WTC11 (cell line): ENCODE results near the gene TNIK.

Experiments
- ETV6 ChIP-seq: sonication (generic); formaldehyde crosslinking; IDR thresholded peaks from 2 replicates; pipeline ENCODE4 v1.8.1; 2022; ENCODE audit warnings: mild to moderate bottlenecking, missing genetic modification reagents
- MXD4 ChIP-seq: fragments of 250-450 bp; sonication (Bioruptor Pico); IDR thresholded peaks from 2 replicates; pipeline ENCODE4 v1.8.0; 2021; ENCODE audit warnings: mild to moderate bottlenecking, moderate library complexity, borderline replicate concordance
- MYBL2 ChIP-seq: sonication (generic); formaldehyde crosslinking; IDR thresholded peaks from 2 replicates; pipeline ENCODE4 v1.8.1; 2023; ENCODE audit warnings: mild to moderate bottlenecking, moderate library complexity, missing genetic modification reagents
- NFE2L1 ChIP-seq: sonication (generic); formaldehyde crosslinking; IDR thresholded peaks from 2 replicates; pipeline ENCODE4 v1.8.1; 2023; ENCODE audit warnings: missing genetic modification reagents
- NR3C1 ChIP-seq: sonication (generic); formaldehyde crosslinking; conservative IDR thresholded peaks from 2 replicates; pipeline ENCODE4 v1.8.1; 2023; ENCODE audit warnings: low read depth, mild to moderate bottlenecking, missing genetic modification reagents
- RELA ChIP-seq: sonication (generic); formaldehyde crosslinking; IDR thresholded peaks from 2 replicates; pipeline ENCODE4 v1.8.1; 2022; ENCODE audit warnings: missing genetic modification reagents, mild to moderate bottlenecking, borderline replicate concordance
- ZNF138 ChIP-seq: sonication (generic); formaldehyde crosslinking; conservative IDR thresholded peaks from 2 replicates; pipeline ENCODE4 v1.8.1; 2022; ENCODE audit warnings: mild to moderate bottlenecking, moderate library complexity, missing genetic modification reagents
- TF ChIP-seq, protein P1 (sequence below): fragments of 200-600 bp; IDR thresholded peaks from 2 replicates; pipeline ENCODE4 v1.8.0; 2022; ENCODE audit warnings: antibody characterized with exemption
- TF ChIP-seq, protein P2 (sequence below): sonication (generic); formaldehyde crosslinking; IDR thresholded peaks from 2 replicates; pipeline ENCODE4 v1.8.1; 2023; ENCODE audit warnings: mild to moderate bottlenecking, missing genetic modification reagents, borderline replicate concordance
- TF ChIP-seq, protein P3 (sequence below): sonication (generic); formaldehyde crosslinking; IDR thresholded peaks from 2 replicates; pipeline ENCODE4 v1.8.1; 2023; ENCODE audit warnings: mild to moderate bottlenecking, missing genetic modification reagents
- TF ChIP-seq, protein P4 (sequence below): sonication (generic); formaldehyde crosslinking; IDR thresholded peaks from 2 replicates; pipeline ENCODE4 v1.8.0; 2022; ENCODE audit warnings: mild to moderate bottlenecking, missing genetic modification reagents

DNA sequence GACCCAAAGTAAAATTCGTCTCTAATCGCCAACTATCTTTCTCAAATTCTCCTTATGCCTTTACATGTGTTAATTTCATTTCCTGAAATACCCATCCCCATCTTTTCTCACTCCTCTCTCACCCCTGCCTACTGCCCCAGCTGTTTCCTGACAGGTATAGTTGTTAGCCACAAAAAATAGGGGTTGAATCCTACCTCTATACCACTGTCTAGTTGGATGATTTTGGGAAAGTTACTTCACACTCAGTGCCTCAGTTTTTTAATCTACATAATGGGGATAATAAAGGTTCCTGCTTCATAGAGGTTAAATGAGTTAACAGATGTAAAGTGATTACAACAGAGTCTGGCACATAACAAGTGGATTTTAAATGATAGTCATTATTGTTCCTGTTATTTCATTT is 189.7 kb downstream of the TNIK start:
- TF ChIP-seq, protein P1, sequence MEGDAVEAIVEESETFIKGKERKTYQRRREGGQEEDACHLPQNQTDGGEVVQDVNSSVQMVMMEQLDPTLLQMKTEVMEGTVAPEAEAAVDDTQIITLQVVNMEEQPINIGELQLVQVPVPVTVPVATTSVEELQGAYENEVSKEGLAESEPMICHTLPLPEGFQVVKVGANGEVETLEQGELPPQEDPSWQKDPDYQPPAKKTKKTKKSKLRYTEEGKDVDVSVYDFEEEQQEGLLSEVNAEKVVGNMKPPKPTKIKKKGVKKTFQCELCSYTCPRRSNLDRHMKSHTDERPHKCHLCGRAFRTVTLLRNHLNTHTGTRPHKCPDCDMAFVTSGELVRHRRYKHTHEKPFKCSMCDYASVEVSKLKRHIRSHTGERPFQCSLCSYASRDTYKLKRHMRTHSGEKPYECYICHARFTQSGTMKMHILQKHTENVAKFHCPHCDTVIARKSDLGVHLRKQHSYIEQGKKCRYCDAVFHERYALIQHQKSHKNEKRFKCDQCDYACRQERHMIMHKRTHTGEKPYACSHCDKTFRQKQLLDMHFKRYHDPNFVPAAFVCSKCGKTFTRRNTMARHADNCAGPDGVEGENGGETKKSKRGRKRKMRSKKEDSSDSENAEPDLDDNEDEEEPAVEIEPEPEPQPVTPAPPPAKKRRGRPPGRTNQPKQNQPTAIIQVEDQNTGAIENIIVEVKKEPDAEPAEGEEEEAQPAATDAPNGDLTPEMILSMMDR = no peak
- no peak for TF ChIP-seq NR3C1 (CRISPR knock-in tag)
- TF ChIP-seq NFE2L1 = no peak
- TF ChIP-seq MXD4 (CRISPR knock-in tag) = no peak
- no peak for TF ChIP-seq ZNF138 (CRISPR knock-in tag)
- no peak for TF ChIP-seq MYBL2 (CRISPR knock-in tag)
- TF ChIP-seq, protein P2, sequence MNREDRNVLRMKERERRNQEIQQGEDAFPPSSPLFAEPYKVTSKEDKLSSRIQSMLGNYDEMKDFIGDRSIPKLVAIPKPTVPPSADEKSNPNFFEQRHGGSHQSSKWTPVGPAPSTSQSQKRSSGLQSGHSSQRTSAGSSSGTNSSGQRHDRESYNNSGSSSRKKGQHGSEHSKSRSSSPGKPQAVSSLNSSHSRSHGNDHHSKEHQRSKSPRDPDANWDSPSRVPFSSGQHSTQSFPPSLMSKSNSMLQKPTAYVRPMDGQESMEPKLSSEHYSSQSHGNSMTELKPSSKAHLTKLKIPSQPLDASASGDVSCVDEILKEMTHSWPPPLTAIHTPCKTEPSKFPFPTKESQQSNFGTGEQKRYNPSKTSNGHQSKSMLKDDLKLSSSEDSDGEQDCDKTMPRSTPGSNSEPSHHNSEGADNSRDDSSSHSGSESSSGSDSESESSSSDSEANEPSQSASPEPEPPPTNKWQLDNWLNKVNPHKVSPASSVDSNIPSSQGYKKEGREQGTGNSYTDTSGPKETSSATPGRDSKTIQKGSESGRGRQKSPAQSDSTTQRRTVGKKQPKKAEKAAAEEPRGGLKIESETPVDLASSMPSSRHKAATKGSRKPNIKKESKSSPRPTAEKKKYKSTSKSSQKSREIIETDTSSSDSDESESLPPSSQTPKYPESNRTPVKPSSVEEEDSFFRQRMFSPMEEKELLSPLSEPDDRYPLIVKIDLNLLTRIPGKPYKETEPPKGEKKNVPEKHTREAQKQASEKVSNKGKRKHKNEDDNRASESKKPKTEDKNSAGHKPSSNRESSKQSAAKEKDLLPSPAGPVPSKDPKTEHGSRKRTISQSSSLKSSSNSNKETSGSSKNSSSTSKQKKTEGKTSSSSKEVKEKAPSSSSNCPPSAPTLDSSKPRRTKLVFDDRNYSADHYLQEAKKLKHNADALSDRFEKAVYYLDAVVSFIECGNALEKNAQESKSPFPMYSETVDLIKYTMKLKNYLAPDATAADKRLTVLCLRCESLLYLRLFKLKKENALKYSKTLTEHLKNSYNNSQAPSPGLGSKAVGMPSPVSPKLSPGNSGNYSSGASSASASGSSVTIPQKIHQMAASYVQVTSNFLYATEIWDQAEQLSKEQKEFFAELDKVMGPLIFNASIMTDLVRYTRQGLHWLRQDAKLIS (CRISPR knock-in tag) = no peak
- no peak for TF ChIP-seq ETV6 (CRISPR knock-in tag)
- TF ChIP-seq, protein P3, sequence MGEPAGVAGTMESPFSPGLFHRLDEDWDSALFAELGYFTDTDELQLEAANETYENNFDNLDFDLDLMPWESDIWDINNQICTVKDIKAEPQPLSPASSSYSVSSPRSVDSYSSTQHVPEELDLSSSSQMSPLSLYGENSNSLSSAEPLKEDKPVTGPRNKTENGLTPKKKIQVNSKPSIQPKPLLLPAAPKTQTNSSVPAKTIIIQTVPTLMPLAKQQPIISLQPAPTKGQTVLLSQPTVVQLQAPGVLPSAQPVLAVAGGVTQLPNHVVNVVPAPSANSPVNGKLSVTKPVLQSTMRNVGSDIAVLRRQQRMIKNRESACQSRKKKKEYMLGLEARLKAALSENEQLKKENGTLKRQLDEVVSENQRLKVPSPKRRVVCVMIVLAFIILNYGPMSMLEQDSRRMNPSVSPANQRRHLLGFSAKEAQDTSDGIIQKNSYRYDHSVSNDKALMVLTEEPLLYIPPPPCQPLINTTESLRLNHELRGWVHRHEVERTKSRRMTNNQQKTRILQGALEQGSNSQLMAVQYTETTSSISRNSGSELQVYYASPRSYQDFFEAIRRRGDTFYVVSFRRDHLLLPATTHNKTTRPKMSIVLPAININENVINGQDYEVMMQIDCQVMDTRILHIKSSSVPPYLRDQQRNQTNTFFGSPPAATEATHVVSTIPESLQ (CRISPR knock-in tag) = no peak
- no peak for TF ChIP-seq RELA (CRISPR knock-in tag)
- TF ChIP-seq, protein P4, sequence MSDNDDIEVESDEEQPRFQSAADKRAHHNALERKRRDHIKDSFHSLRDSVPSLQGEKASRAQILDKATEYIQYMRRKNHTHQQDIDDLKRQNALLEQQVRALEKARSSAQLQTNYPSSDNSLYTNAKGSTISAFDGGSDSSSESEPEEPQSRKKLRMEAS (CRISPR knock-in tag) = no peak
